ENCODE measurements around the gene FLRT1. TPM values are rescaled to one million over a fixed set of nuclear protein-coding genes. Genes with fewer than 3 reads are reported as not detected.
A peak's percentile ranks its signal among the peaks of the same experiment; 100 is the strongest.

FLRT1 gene
- total RNA-seq, 6 donors from 2014 or later, result 0.09 to 0.30 (median 0.15) TPM; not detected in 3

GRCh38 chr11:63998558-63999348 lies 37.0 kb upstream of the FLRT1 start:
- H3K27me3 ChIP-seq, result no peaks in the 10 kb centered on the region
- TF ChIP-seq EP300 (IDR thresholded peaks at IDR 0.05) (no peak), POLR2A (IDR thresholded peaks at IDR 0.05) (no peak), CTCF (IDR thresholded peaks at IDR 0.05) (no peak), POLR2AphosphoS5 (IDR thresholded peaks at IDR 0.05) (no peak)
- H3K27ac ChIP-seq, result no peak overlapping the region
- DNase-seq (peak in 1 of 2 donors; percentile 86), ATAC-seq (ENCODE audit: low FRiP score in 2 of 2) (no peak)
- H3K4me1 ChIP-seq, result peaks cover 30 to 40% (median 33%) of the 10 kb centered on the region in 4 donors
- peaks cover 6 to 53% (median 43%) of the 10 kb centered on the region in 4 donors for H3K36me3 ChIP-seq
- H3K4me3 ChIP-seq, result peak overlapping the region in 3 of 4 donors; percentile 16 to 48 (median 40)
- WGBS, 2 donors, result 82 to 84% methylated on average over 38 to 54 of the region's 54 CpGs
- no peaks in the 10 kb centered on the region for H3K9me3 ChIP-seq

- Histone ChIP-seq H3K4me3 (peak overlapping the region in 3 of 4 donors; percentile 16 to 48 (median 40)), H3K27ac (no peak overlapping the region), H3K4me1 (peaks cover 30 to 40% (median 33%) of the 10 kb centered on the region in 4 donors), H3K36me3 (peaks cover 6 to 46% (median 41%) of the 10 kb centered on the region in 4 donors), H3K9me3 (no peaks in the 10 kb centered on the region), H3K27me3 (no peaks in the 10 kb centered on the region)
- TF ChIP-seq POLR2AphosphoS5 (IDR thresholded peaks at IDR 0.05), result no peak
- TF ChIP-seq POLR2A (IDR thresholded peaks at IDR 0.05), result no peak
- no peak for TF ChIP-seq EP300 (IDR thresholded peaks at IDR 0.05)
- no peak for TF ChIP-seq CTCF (IDR thresholded peaks at IDR 0.05)
- DNase-seq, result peak in 1 of 2 donors; percentile 90
- peak in 1 of 2 donors; percentile 60 for ATAC-seq (ENCODE audit: low FRiP score in 2 of 2)
- WGBS, 2 donors, result 45% methylated on average over 52 of the region's 59 CpGs; no CpG with 5 or more reads in 1 of the 2 donors
These were observed 36.2 kb upstream of the FLRT1 start for GRCh38 chr11:63999349-64000025.

- peak; percentile 63 to 95 for DNase-seq
- WGBS, 2 donors, result 8% methylated on average over 22 of the region's 67 CpGs; no CpG with 5 or more reads in 1 of the 2 donors
- peak; percentile 69 to 92 for ATAC-seq (ENCODE audit: low FRiP score in 2 of 2)
These were observed 35.5 kb upstream of the FLRT1 start for GRCh38 chr11:64000026-64000739.

More at GRCh38 chr11:64000026-64000739, 35.5 kb upstream of the FLRT1 start:
- Histone ChIP-seq H3K27me3 (no peaks in the 10 kb centered on the region), H3K27ac (no peak overlapping the region), H3K4me3 (peak overlapping the region in 3 of 4 donors; percentile 36 to 48 (median 40)), H3K36me3 (peaks cover 6 to 39% (median 36%) of the 10 kb centered on the region in 4 donors), H3K9me3 (no peaks in the 10 kb centered on the region), H3K4me1 (peaks cover 30 to 40% (median 33%) of the 10 kb centered on the region in 4 donors)
- TF ChIP-seq EP300 (IDR thresholded peaks at IDR 0.05), result no peak
- peak; percentile 86 to 97 (median 96) for TF ChIP-seq CTCF (IDR thresholded peaks at IDR 0.05)
